SK-N-SH (cell line): ENCODE results near the gene PTTG1IP2. TPM values are rescaled to one million over a fixed set of nuclear protein-coding genes. Genes with fewer than 3 reads are reported as not detected.
A peak's percentile ranks its signal among the peaks of the same experiment; 100 is the strongest.
"Not testable (repeated sequence)": the region's sequence is repeated elsewhere in the genome, so short reads cannot be mapped to it uniquely, and the experiment has no call there.

Experiments used
- CTCF ChIA-PET: fragments of 300-600, 350-600 bp; formaldehyde crosslinking; extraction: SDS; loops from one replicate; lab custom pipeline; 2021; lab: Yijun Ruan, JAX
- POLR2A ChIA-PET: fragments of 350-600 bp; sonication (Branson Sonifier 250); formaldehyde crosslinking; extraction: SDS; loops from one replicate; lab custom pipeline; 2020; ENCODE audit warnings: antibody characterized with exemption, inconsistent platforms; lab: Yijun Ruan, JAX
- DNase-seq: peaks from one replicate; pipeline ENCODE4 v3.0.0; 2012
- H2AFZ ChIP-seq: fragments of 200-600 bp; sonication (generic); 2 replicates; pipeline ENCODE4 v1.8.1; 2016; ENCODE audit warnings: antibody characterized with exemption, mild to moderate bottlenecking, low read depth
- H3F3A ChIP-seq: fragments of 200-600 bp; sonication (generic); replicated peaks from 2 replicates; pipeline ENCODE3; 2016; ENCODE audit warnings: antibody characterized with exemption, mild to moderate bottlenecking; ENCODE audit not compliant: insufficient read depth
- H3K27ac ChIP-seq, 2 experiments: fragments of 200-500 bp in 1 of 2; fragments of 200-600 bp in 1 of 2; sonication (Bioruptor generic) in 1 of 2; sonication (generic), shearing (Covaris generic) in 1 of 2; 2 replicates each; pipeline versions ENCODE4 v1.5.1 to v1.6.1; 2014 to 2016; ENCODE audit warnings: low read depth in 2 of 2, inconsistent platforms in 1 of 2, low read length in 1 of 2, mild to moderate bottlenecking in 1 of 2, mixed read lengths in 1 of 2
- H3K27me3 ChIP-seq: fragments of 200-600 bp; sonication (generic), shearing (Covaris generic); 2 replicates; pipeline ENCODE4 v1.6.1; 2016; ENCODE audit warnings: mixed run types; ENCODE audit not compliant: insufficient read depth
- H3K36me3 ChIP-seq, 2 experiments: fragments of 200-500 bp in 1 of 2; fragments of 200-600 bp in 1 of 2; sonication (Bioruptor generic) in 1 of 2; sonication (generic) in 1 of 2; replicated peaks in 1 of 2; 2 replicates each; pipeline versions ENCODE3 to v1.5.1; 2014 to 2016; ENCODE audit warnings: low read length in 1 of 2, mild to moderate bottlenecking in 1 of 2; ENCODE audit not compliant: insufficient read depth in 2 of 2, control insufficient read depth in 1 of 2
- H3K4me1 ChIP-seq, 2 experiments: fragments of 200-500 bp in 1 of 2; fragments of 200-600 bp in 1 of 2; sonication (Bioruptor generic) in 1 of 2; sonication (generic), shearing (Covaris generic) in 1 of 2; 2 replicates each; pipeline versions ENCODE4 v1.5.1 to v1.6.1; 2014 to 2016; ENCODE audit warnings: low read depth in 1 of 2, low read length in 1 of 2, mixed run types in 1 of 2; ENCODE audit not compliant: insufficient read depth in 2 of 2, control insufficient read depth in 1 of 2
- H3K4me2 ChIP-seq: fragments of 200-600 bp; sonication (generic), shearing (Covaris generic); 2 replicates; pipeline ENCODE4 v1.6.1; 2017; ENCODE audit warnings: mixed run types
- H3K4me3 ChIP-seq, 2 experiments: fragments of 200-500 bp in 1 of 2; fragments of 200-600 bp in 1 of 2; sonication (Bioruptor generic) in 1 of 2; sonication (generic), shearing (Covaris generic) in 1 of 2; 2 replicates each; pipeline versions ENCODE4 v1.5.1 to v1.8.1; 2014 to 2016; ENCODE audit warnings: low read depth in 2 of 2, inconsistent platforms in 1 of 2, low read length in 1 of 2, mild to moderate bottlenecking in 1 of 2, mixed read lengths in 1 of 2, moderate library complexity in 1 of 2
- H3K79me2 ChIP-seq: fragments of 200-600 bp; sonication (generic); 2 replicates; pipeline ENCODE4 v1.8.1; 2017; ENCODE audit warnings: mild to moderate bottlenecking; ENCODE audit not compliant: insufficient read depth
- H3K9ac ChIP-seq: fragments of 200-600 bp; sonication (generic); 2 replicates; pipeline ENCODE4 v1.6.1; 2017; ENCODE audit warnings: mixed run types
- H3K9me2 ChIP-seq: fragments of 200-600 bp; sonication (generic); 2 replicates; pipeline ENCODE4 v1.6.1; 2017; ENCODE audit warnings: mixed run types
- H3K9me3 ChIP-seq: fragments of 200-600 bp; sonication (generic); 2 replicates; pipeline ENCODE4 v1.6.1; 2017; ENCODE audit warnings: mixed run types, mild to moderate bottlenecking, moderate library complexity
- H4K20me1 ChIP-seq: fragments of 200-600 bp; sonication (generic); 2 replicates; pipeline ENCODE4 v1.6.1; 2017; ENCODE audit warnings: mild to moderate bottlenecking, mixed run types; ENCODE audit not compliant: insufficient read depth
- CHD2 ChIP-seq: fragments of 150-350 bp; IDR thresholded peaks from 2 replicates; pipeline ENCODE4 v1.6.1; 2018; ENCODE audit warnings: low read length; ENCODE audit not compliant: partially characterized antibody
- CTCF ChIP-seq: fragments of 200-600 bp; sonication (generic); IDR thresholded peaks from 2 replicates; pipeline ENCODE4 v1.6.1; 2017; ENCODE audit warnings: antibody characterized with exemption, mild to moderate bottlenecking, moderate library complexity
- FOXJ3 ChIP-seq: sonication (generic); formaldehyde crosslinking; IDR thresholded peaks from 2 replicates; pipeline ENCODE4 v1.5.1; 2020; ENCODE audit warnings: mild to moderate bottlenecking, missing genetic modification reagents
- GABPA ChIP-seq: IDR thresholded peaks from 2 replicates; pipeline ENCODE4 v1.4.0; 2012; ENCODE audit warnings: low read depth, mild to moderate bottlenecking
- USF2 ChIP-seq: fragments of 150-350 bp; IDR thresholded peaks from 2 replicates; pipeline ENCODE4 v1.6.1; 2017; ENCODE audit warnings: antibody characterized with exemption, low read length, low read depth, borderline replicate concordance
- WGBS: methylation state at CpG from one replicate; pipeline ENCODE4 v1.1.6; 2017; ENCODE audit warnings: low lambda C conversion rate; 5-methylcytosine and 5-hydroxymethylcytosine counted together
- polyA plus RNA-seq, 3 experiments: library from polyadenylated mRNA; depleted of rRNA; stranded (reverse); fragments of >200 nt; gene quantifications; 2 replicates each; pipeline ENCODE4 v1.2.3, GENCODE V29; 2012
- TF ChIP-seq, protein P1 (sequence below): IDR thresholded peaks from 2 replicates; pipeline ENCODE4 v1.4.0; 2012; ENCODE audit warnings: low read depth, borderline replicate concordance

PTTG1IP2 gene
- polyA plus RNA-seq, 1 of the 3 experiments (the other 2 are of a cell fraction), result not detected

- Histone ChIP-seq H3K36me3 (no peaks in the 10 kb centered on the region), H2AFZ (no peak overlapping the region), H3K4me1 (0 out of 4 replicates have a peak, but pooled peaks cover 0 to 2% of the 10 kb centered on the region in 2 experiments), H3F3A (no peaks in the 10 kb centered on the region), H3K27me3 (no peaks in the 10 kb centered on the region), H3K27ac (no peak overlapping the region), H3K9me3 (no peaks in the 10 kb centered on the region), H3K4me2 (no peak overlapping the region), H3K79me2 (no peaks in the 10 kb centered on the region), H3K9ac (no peak overlapping the region), H3K4me3 (no peak overlapping the region), H4K20me1 (no peaks in the 10 kb centered on the region), H3K9me2 (no peaks in the 10 kb centered on the region)
- no peak for DNase-seq
- CTCF ChIA-PET, result interaction anchor here (0.8 kb wide), 1 partner anchor 574 kb away, joined by 3 read pairs; no protein-coding TSS in a partner anchor
- POLR2A ChIA-PET, result no interaction called here
- 75% methylated on average over 4 of the region's 4 CpGs for WGBS
- TF ChIP-seq USF2 (no peak), FOXJ3 (CRISPR knock-in tag) (no peak), CTCF (peak; percentile 22; the same call in 1 of the 2 replicates)
- TF ChIP-seq, protein P1, sequence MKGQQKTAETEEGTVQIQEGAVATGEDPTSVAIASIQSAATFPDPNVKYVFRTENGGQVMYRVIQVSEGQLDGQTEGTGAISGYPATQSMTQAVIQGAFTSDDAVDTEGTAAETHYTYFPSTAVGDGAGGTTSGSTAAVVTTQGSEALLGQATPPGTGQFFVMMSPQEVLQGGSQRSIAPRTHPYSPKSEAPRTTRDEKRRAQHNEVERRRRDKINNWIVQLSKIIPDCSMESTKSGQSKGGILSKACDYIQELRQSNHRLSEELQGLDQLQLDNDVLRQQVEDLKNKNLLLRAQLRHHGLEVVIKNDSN, result no peak
Measured at GRCh38 chr7:90459888-90460287, 9.6 kb upstream of the PTTG1IP2 start.

DNA sequence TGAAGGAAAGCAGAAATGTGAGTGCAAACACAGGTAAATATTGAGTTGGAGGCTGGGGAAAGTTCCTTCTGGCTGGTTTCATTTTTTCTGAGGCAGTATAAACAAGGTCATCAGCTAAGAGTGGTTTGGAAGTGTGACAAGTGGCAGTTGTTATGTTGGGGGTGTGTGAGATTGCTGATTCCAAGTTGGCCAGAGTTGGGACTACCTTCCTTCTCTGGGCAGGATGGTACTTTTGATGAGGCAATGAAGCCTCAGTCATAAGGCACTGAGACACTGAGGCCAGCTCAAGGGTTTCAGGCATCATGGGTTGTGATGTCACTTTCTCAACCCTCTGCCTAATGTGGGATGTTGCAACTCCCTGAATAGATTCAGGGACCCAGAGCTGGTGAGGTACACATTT is 8.2 kb upstream of the PTTG1IP2 start:
- POLR2A ChIA-PET, result no interaction called here

GRCh38 chr7:90463151-90463628 is 6.2 kb upstream of the PTTG1IP2 start:
- DNase-seq, H3K4me1 ChIP-seq, H3K27me3 ChIP-seq, H3K79me2 ChIP-seq, H3K9me2 ChIP-seq, H3F3A ChIP-seq, H4K20me1 ChIP-seq, H3K27ac ChIP-seq, POLR2A ChIA-PET, H3K9me3 ChIP-seq, H3K9ac ChIP-seq, H3K36me3 ChIP-seq: not testable (repeated sequence)
- CTCF ChIA-PET, result interaction anchor here (1.6 kb wide), 1 partner anchor 8 kb away, joined by 3 read pairs; no protein-coding TSS in a partner anchor
- H2AFZ ChIP-seq, result peak overlapping the region; percentile 58; the same call in 1 of the 2 replicates
- peak overlapping the region; percentile 32; the same call in 1 of the 2 replicates for H3K4me2 ChIP-seq
- WGBS, result 50% methylated on average over 4 of the region's 4 CpGs
- peak overlapping the region in 1 of 2 experiments; percentile 42; a peak in 2 of 4 replicates for H3K4me3 ChIP-seq

More for the DNA sequence above, 8.2 kb upstream of the PTTG1IP2 start:
- Histone ChIP-seq H3K9me3 (no peaks in the 10 kb centered on the region), H3K27ac (no peak overlapping the region), H3K9me2 (no peaks in the 10 kb centered on the region), H3K79me2 (no peaks in the 10 kb centered on the region), H3K4me1 (no peaks in the 10 kb centered on the region), H3K4me2 (no peak overlapping the region), H2AFZ (no peak overlapping the region), H3K9ac (no peak overlapping the region), H3K27me3 (no peaks in the 10 kb centered on the region), H4K20me1 (no peaks in the 10 kb centered on the region), H3F3A (no peaks in the 10 kb centered on the region), H3K36me3 (no peaks in the 10 kb centered on the region), H3K4me3 (no peak overlapping the region)
- CTCF ChIA-PET, result interaction anchor here (0.7 kb wide), 1 partner anchor 135 kb away, joined by 4 read pairs; the partner anchor contains the start of gene CDK14
- TF ChIP-seq CHD2, result no peak
- no peak for TF ChIP-seq GABPA
- no peak for DNase-seq
